Osteoblast (primary cell): ENCODE measurements around the gene C1orf105. TPM values are rescaled to one million over a fixed set of nuclear protein-coding genes. Genes with fewer than 3 reads are reported as not detected.
A peak's percentile ranks its signal among the peaks of the same experiment; 100 is the strongest.

Source experiments
- DNase-seq: peaks from one replicate; pipeline ENCODE4 v3.0.0; 2011; ENCODE audit warnings: low spot score, mixed read lengths; ENCODE audit not compliant: insufficient read length; ENCODE audit errors: missing footprints
- H2AFZ ChIP-seq: 2 replicates; pipeline ENCODE4 v1.6.0; 2011; ENCODE audit warnings: mild to moderate bottlenecking, low read length
- H3K27ac ChIP-seq: 2 replicates; pipeline ENCODE4 v1.5.1; 2011; ENCODE audit warnings: mild to moderate bottlenecking, low read depth, low read length, moderate library complexity
- H3K27me3 ChIP-seq: 2 replicates; pipeline ENCODE4 v1.6.0; 2012; ENCODE audit warnings: mild to moderate bottlenecking, control low read depth, inconsistent platforms, low read length, moderate library complexity; ENCODE audit not compliant: insufficient read depth
- H3K36me3 ChIP-seq: 2 replicates; pipeline ENCODE4 v1.5.1; 2011; ENCODE audit warnings: mild to moderate bottlenecking, low read length, control low read depth, moderate library complexity; ENCODE audit not compliant: insufficient read depth
- H3K4me1 ChIP-seq: 2 replicates; pipeline ENCODE4 v1.5.1; 2011; ENCODE audit warnings: mild to moderate bottlenecking, low read length, control low read depth, moderate library complexity; ENCODE audit not compliant: insufficient read depth
- H3K4me2 ChIP-seq: 2 replicates; pipeline ENCODE4 v1.6.0; 2011; ENCODE audit warnings: mild to moderate bottlenecking, low read length; ENCODE audit not compliant: insufficient read depth
- H3K4me3 ChIP-seq: fragments of 200-600 bp; sonication (generic); 3 replicates; pipeline ENCODE4 v1.5.1; 2012; ENCODE audit warnings: mild to moderate bottlenecking, low read length, inconsistent platforms; ENCODE audit not compliant: insufficient read depth
- H3K79me2 ChIP-seq: 2 replicates; pipeline ENCODE4 v1.6.0; 2012; ENCODE audit warnings: mild to moderate bottlenecking, low read length, control low read depth, inconsistent platforms; ENCODE audit not compliant: insufficient read depth
- H3K9me3 ChIP-seq: 2 replicates; pipeline ENCODE4 v1.5.1; 2011; ENCODE audit warnings: low read depth, low read length, control low read depth
- H4K20me1 ChIP-seq: 2 replicates; pipeline ENCODE4 v1.6.0; 2012; ENCODE audit warnings: mild to moderate bottlenecking, low read length, control low read depth; ENCODE audit not compliant: insufficient read depth
- total RNA-seq: library from RNA; depleted of rRNA; stranded (reverse); fragments of >200 nt; gene quantifications from 2 replicates; pipeline ENCODE4 v1.2.3, GENCODE V29; 2012
- TF ChIP-seq, protein P1 (sequence below): IDR thresholded peaks from 2 replicates; pipeline ENCODE4 v1.5.1; 2011; ENCODE audit warnings: mild to moderate bottlenecking, low read depth, low read length, moderate library complexity; ENCODE audit errors: extremely low read depth

Gene C1orf105
- total RNA-seq, 1 donor = not detected

DNA sequence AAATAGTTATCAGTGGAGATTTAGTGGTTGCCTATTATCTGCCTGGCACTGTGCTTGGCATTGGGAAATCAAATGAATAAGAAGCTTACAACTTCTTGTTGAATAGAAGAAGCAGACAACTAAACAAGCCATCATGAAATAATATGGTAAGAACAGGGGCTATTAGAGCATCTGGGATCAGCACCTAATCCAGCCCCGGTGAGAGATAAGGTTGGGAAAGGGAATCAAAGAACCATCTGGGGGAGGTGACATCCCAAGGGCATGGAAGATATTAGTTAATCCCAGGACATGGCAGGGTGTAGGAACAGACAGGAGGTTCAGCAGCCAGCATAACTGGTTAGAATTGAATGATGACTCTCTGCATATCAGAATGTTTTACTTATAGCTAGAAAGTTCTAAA lies 76.2 kb downstream of the C1orf105 start:
- TF ChIP-seq, protein P1, sequence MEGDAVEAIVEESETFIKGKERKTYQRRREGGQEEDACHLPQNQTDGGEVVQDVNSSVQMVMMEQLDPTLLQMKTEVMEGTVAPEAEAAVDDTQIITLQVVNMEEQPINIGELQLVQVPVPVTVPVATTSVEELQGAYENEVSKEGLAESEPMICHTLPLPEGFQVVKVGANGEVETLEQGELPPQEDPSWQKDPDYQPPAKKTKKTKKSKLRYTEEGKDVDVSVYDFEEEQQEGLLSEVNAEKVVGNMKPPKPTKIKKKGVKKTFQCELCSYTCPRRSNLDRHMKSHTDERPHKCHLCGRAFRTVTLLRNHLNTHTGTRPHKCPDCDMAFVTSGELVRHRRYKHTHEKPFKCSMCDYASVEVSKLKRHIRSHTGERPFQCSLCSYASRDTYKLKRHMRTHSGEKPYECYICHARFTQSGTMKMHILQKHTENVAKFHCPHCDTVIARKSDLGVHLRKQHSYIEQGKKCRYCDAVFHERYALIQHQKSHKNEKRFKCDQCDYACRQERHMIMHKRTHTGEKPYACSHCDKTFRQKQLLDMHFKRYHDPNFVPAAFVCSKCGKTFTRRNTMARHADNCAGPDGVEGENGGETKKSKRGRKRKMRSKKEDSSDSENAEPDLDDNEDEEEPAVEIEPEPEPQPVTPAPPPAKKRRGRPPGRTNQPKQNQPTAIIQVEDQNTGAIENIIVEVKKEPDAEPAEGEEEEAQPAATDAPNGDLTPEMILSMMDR = no peak
- Histone ChIP-seq H3K4me2 (peak overlapping the region; percentile 59), H2AFZ (no peak overlapping the region)

DNA sequence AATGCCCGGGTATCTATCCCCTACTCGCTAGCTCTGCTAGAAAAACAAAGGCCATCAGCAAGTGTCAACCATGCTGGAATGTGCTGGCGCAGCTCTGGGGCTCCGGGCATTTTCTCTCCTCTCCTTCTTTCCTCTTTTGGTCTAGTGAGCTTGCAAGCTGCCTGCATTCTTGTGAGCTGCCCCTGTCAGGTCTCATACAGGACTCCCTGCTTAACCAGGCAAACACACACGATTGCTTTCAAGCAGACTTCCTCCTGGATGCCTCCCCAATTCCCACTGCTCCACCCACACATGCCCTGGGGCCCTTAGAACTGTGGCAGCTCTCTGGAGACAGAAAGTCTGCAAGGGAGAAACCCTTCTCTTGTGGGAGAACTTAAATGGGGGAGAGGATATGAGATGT lies 76.7 kb downstream of the C1orf105 start:
- H3K4me3 ChIP-seq = peak overlapping the region; percentile 6
- no peaks in the 10 kb centered on the region for H4K20me1 ChIP-seq
- no peaks in the 10 kb centered on the region for H3K79me2 ChIP-seq
- TF ChIP-seq, protein P1 = no peak
- no peaks in the 10 kb centered on the region for H3K9me3 ChIP-seq
- H3K27me3 ChIP-seq = peaks cover 3% of the 10 kb centered on the region
- DNase-seq = peak; percentile 87
- H3K27ac ChIP-seq = no peak overlapping the region
- peak overlapping the region; percentile 59 for H3K4me2 ChIP-seq
- peaks cover 10% of the 10 kb centered on the region for H3K4me1 ChIP-seq
- peak overlapping the region; percentile 60 for H2AFZ ChIP-seq
- H3K36me3 ChIP-seq = no peaks in the 10 kb centered on the region

More for the DNA sequence above, 76.2 kb downstream of the C1orf105 start:
- Histone ChIP-seq H3K4me1 (peaks cover 10% of the 10 kb centered on the region), H3K9me3 (no peaks in the 10 kb centered on the region), H3K36me3 (no peaks in the 10 kb centered on the region), H3K79me2 (no peaks in the 10 kb centered on the region), H3K27me3 (peaks cover 3% of the 10 kb centered on the region), H4K20me1 (no peaks in the 10 kb centered on the region), H3K4me3 (no peak overlapping the region), H3K27ac (no peak overlapping the region)
- DNase-seq = no peak

DNA sequence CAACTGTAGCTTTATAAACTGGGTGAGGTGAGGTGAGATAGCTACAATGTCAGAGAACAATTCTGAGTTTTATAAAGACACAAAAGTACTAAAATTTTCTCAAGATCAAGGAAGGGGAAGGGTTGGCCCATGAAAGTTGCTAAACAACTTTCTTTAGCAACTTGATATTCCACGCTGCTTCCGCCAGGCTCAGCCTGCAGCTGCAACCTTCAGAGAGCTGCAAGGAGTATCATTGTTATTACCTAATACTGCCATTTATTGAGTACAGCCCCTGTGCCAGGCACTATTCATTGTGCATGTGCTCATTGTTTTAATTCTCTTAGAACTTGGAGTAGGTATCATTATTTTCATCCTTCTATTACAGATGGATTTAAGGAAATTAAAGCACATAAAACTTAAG lies 78.4 kb downstream of the C1orf105 start:
- Histone ChIP-seq H3K4me2 (no peak overlapping the region), H3K4me3 (no peak overlapping the region), H3K4me1 (peaks cover 10% of the 10 kb centered on the region), H4K20me1 (no peaks in the 10 kb centered on the region), H2AFZ (no peak overlapping the region), H3K9me3 (no peaks in the 10 kb centered on the region), H3K36me3 (no peaks in the 10 kb centered on the region), H3K79me2 (no peaks in the 10 kb centered on the region), H3K27ac (no peak overlapping the region), H3K27me3 (peaks cover 6% of the 10 kb centered on the region)
- TF ChIP-seq, protein P1 = no peak
- no peak for DNase-seq

DNA sequence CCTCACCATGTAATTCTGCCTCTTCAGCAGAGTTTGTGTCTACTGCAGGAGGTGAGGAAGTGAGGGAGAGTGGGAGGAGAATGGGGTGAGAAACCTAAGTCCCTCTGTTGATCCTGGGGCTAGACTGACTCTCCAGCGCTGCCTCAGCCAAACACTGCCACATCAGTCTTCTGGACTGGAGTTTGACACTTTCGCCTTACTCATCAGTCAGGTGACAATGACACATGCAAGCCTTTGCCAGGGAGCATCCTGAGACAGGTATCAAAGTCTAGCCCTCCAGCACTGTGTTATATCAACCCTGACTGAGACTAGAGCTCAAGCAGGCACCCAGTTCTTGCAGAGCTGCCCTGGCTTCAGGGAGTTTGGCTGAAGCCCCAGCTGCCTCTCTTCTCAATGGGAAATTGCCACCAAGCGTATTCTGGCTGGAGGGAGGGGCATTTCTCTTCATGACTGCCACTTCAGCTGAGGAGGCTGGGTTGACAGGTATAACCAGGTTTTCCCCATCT lies 79.2 kb downstream of the C1orf105 start:
- H3K4me2 ChIP-seq = no peak overlapping the region
- H3K36me3 ChIP-seq = no peaks in the 10 kb centered on the region
- peaks cover 10% of the 10 kb centered on the region for H3K4me1 ChIP-seq
- peaks cover 6% of the 10 kb centered on the region for H3K27me3 ChIP-seq
- no peaks in the 10 kb centered on the region for H3K9me3 ChIP-seq
- TF ChIP-seq, protein P1 = no peak
- no peaks in the 10 kb centered on the region for H4K20me1 ChIP-seq
- no peak for DNase-seq
- no peak overlapping the region for H2AFZ ChIP-seq
- no peak overlapping the region for H3K4me3 ChIP-seq
- no peaks in the 10 kb centered on the region for H3K79me2 ChIP-seq
- H3K27ac ChIP-seq = no peak overlapping the region
